ENCODE results near the gene MYO1B.

Gene MYO1B

DNA sequence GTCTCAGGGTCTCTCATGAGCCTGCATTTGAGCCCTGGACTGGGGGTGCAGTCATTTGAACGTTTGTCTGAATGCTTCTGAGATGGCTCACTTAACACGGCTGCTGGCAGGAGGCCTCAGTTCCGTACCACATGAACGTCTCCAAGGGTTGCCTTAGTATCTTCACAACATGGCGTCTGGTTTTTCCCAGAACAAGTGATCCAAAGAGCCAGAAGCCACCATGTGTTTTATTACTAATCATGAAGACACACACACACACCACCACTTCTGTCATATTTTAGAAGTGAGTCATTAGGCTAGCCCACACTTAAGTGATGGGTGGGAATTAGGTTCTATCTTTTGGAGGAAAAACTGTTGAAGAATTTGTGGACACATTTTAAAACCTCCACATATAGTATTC lies 15.0 kb upstream of the MYO1B start:
- DNase-seq (ENCODE audit: low read depth, low spot score), result peak; percentile 96
- TF ChIP-seq CTCF (IDR thresholded peaks at IDR 0.05; ENCODE audit: low read depth, low read length), result no peak
- no peak overlapping the region for H3K4me3 ChIP-seq (ENCODE audit: low read depth, low read length)
- in situ Hi-C loops (cut with HindIII; ENCODE audit: low sequenced_read_pairs), result no loop called here

DNA sequence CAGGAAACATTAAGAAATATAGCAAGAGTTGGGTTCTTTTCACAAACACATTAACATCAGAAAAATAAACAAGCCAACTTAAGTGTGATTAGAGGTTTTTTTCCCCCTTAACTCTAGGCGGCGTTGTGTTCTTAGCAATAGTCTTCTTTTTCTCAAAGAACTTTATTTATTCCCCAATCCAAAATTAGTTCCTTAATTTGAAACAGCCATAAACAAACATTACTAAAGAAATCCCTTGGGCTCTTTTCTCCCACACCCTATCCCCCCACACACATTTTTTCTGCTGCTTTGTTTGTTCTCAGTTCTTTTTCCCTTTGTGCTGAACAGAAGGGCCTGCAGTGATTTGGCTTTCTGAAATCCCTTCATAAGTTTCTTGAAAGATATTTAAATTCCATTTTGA lies 13.2 kb upstream of the MYO1B start:
- in situ Hi-C loops (cut with HindIII; ENCODE audit: low sequenced_read_pairs), result no loop called here
- no peak overlapping the region for H3K4me3 ChIP-seq (ENCODE audit: low read depth, low read length)
- TF ChIP-seq CTCF (IDR thresholded peaks at IDR 0.05; ENCODE audit: low read depth, low read length), result peak; percentile 58
- peak; percentile 56 for DNase-seq (ENCODE audit: low read depth, low spot score)

GRCh38 chr2:191233533-191233932 lies 11.7 kb upstream of the MYO1B start:
- no peak for TF ChIP-seq CTCF (IDR thresholded peaks at IDR 0.05; ENCODE audit: low read depth, low read length)
- no peak overlapping the region for H3K4me3 ChIP-seq (ENCODE audit: low read depth, low read length)
- no peak for DNase-seq (ENCODE audit: low read depth, low spot score)
- in situ Hi-C loops (cut with HindIII; ENCODE audit: low sequenced_read_pairs), result no loop called here

GRCh38 chr2:191234376-191234775 lies 10.8 kb upstream of the MYO1B start:
- in situ Hi-C loops (cut with HindIII; ENCODE audit: low sequenced_read_pairs), result no loop called here
- DNase-seq (ENCODE audit: low read depth, low spot score), result no peak
- H3K4me3 ChIP-seq (ENCODE audit: low read depth, low read length), result no peak overlapping the region
- no peak for TF ChIP-seq CTCF (IDR thresholded peaks at IDR 0.05; ENCODE audit: low read depth, low read length)

- no peak overlapping the region for H3K4me3 ChIP-seq (ENCODE audit: low read depth, low read length)
- no peak for DNase-seq (ENCODE audit: low read depth, low spot score)
- no peak for TF ChIP-seq CTCF (IDR thresholded peaks at IDR 0.05; ENCODE audit: low read depth, low read length)
- in situ Hi-C loops (cut with HindIII; ENCODE audit: low sequenced_read_pairs), result no loop called here
These were observed 4.3 kb upstream of the MYO1B start for GRCh38 chr2:191240871-191241270.

- DNase-seq (ENCODE audit: low read depth, low spot score), result no peak
- in situ Hi-C loops (cut with HindIII; ENCODE audit: low sequenced_read_pairs), result no loop called here
- H3K4me3 ChIP-seq (ENCODE audit: low read depth, low read length), result no peak overlapping the region
- no peak for TF ChIP-seq CTCF (IDR thresholded peaks at IDR 0.05; ENCODE audit: low read depth, low read length)
These were observed 3.8 kb upstream of the MYO1B start for GRCh38 chr2:191241418-191241817.

DNA sequence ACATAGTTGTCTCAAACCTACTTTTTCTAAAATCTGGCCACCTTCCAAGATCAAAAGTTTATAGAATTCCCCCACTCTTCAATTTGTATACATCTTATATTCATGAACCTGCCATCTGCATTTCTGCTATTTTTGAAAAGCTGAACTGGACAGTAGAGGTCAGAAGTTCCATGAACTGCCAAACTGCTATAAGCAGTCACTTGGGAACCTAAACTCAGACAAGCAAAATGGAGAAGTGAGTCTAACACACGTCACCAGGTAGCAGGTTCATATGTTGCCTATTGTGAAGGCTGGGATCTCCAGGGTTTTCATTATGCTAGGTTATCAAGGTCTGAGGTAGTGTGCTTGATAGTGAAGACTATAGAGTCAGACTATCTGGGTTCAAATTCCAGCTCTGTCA lies 2.0 kb upstream of the MYO1B start:
- DNase-seq (ENCODE audit: low read depth, low spot score), result no peak
- in situ Hi-C loops (cut with HindIII; ENCODE audit: low sequenced_read_pairs), result no loop called here
- no peak for TF ChIP-seq CTCF (IDR thresholded peaks at IDR 0.05; ENCODE audit: low read depth, low read length)
- H3K4me3 ChIP-seq (ENCODE audit: low read depth, low read length), result no peak overlapping the region

All from astrocyte of the spinal cord (primary cell).